Smooth muscle cell (in vitro differentiated cells): Measurements from ENCODE around the gene ACO1. TPM values are rescaled to one million over a fixed set of nuclear protein-coding genes. Genes with fewer than 3 reads are reported as not detected.

Experiments
- DNase-seq: peaks from one replicate; lab custom pipeline; 2025; ENCODE audit not compliant: unreplicated experiment; lab: John Stamatoyannopoulos, UW
- H2AFZ ChIP-seq: fragments of 200-600 bp; sonication (generic); 2 replicates; pipeline ENCODE4 v1.6.0; 2016; ENCODE audit warnings: antibody characterized with exemption, low read depth, mild to moderate bottlenecking
- H3F3A ChIP-seq: fragments of 200-600 bp; sonication (generic); 2 replicates; pipeline ENCODE4 v1.6.0; 2017; ENCODE audit warnings: antibody characterized with exemption, low read depth
- H3K27ac ChIP-seq: fragments of 200-600 bp; sonication (generic); 2 replicates; pipeline ENCODE4 v1.5.1; 2016; ENCODE audit warnings: low read depth, mild to moderate bottlenecking
- H3K27me3 ChIP-seq: fragments of 200-600 bp; sonication (generic); 2 replicates; pipeline ENCODE4 v1.6.1; 2016; ENCODE audit warnings: low read depth, mild to moderate bottlenecking
- H3K36me3 ChIP-seq: fragments of 200-600 bp; sonication (generic); 2 replicates; pipeline ENCODE4 v1.5.1; 2016; ENCODE audit warnings: low read depth
- H3K4me1 ChIP-seq: fragments of 200-600 bp; sonication (generic); 2 replicates; pipeline ENCODE4 v1.5.1; 2016; ENCODE audit warnings: low read depth
- H3K4me2 ChIP-seq: fragments of 200-600 bp; sonication (generic); 2 replicates; pipeline ENCODE4 v1.6.0; 2016; ENCODE audit warnings: mild to moderate bottlenecking
- H3K4me3 ChIP-seq: fragments of 200-600 bp; sonication (generic); 2 replicates; pipeline ENCODE4 v1.5.1; 2016; ENCODE audit warnings: mild to moderate bottlenecking
- H3K79me2 ChIP-seq: fragments of 200-600 bp; sonication (generic); 2 replicates; pipeline ENCODE4 v1.6.0; 2016; ENCODE audit warnings: low read depth, mild to moderate bottlenecking
- H3K9ac ChIP-seq: fragments of 200-600 bp; sonication (generic); 2 replicates; pipeline ENCODE4 v1.6.0; 2016; ENCODE audit warnings: low read depth
- H3K9me3 ChIP-seq: fragments of 200-600 bp; sonication (generic); replicated peaks from 2 replicates; pipeline ENCODE4 v1.5.1; 2016; ENCODE audit warnings: low read depth
- H4K20me1 ChIP-seq: fragments of 200-600 bp; sonication (generic); 2 replicates; pipeline ENCODE4 v1.6.0; 2016; ENCODE audit warnings: low read depth
- WGBS: methylation state at CpG from one replicate; pipeline ENCODE4 v1.1.7; 2016; ENCODE audit warnings: low lambda C conversion rate; 5-methylcytosine and 5-hydroxymethylcytosine counted together
- polyA plus RNA-seq: library from polyadenylated mRNA; unstranded; fragments of >200 nt; fragmentation: Nextera tagmentation; extraction: Ambion mirVana; gene quantifications from 2 replicates; pipeline ENCODE4 v1.2.1, GENCODE V29; 2016
- total RNA-seq: library from RNA; depleted of rRNA; stranded (reverse); fragments of >200 nt; gene quantifications from 2 replicates; pipeline ENCODE4 v1.2.3, GENCODE V29; 2014
- TF ChIP-seq, protein P1 (sequence below): fragments of 200-600 bp; sonication (generic); IDR thresholded peaks from 2 replicates; pipeline ENCODE4 v1.5.1; 2017; ENCODE audit warnings: borderline replicate concordance, mild to moderate bottlenecking, antibody characterized with exemption; ENCODE audit not compliant: insufficient read depth, poor library complexity, severe bottlenecking

ACO1 gene
- total and polyA plus RNA-seq, 2 experiments from 2014 or later, result 72.3 to 74.4 TPM

DNA sequence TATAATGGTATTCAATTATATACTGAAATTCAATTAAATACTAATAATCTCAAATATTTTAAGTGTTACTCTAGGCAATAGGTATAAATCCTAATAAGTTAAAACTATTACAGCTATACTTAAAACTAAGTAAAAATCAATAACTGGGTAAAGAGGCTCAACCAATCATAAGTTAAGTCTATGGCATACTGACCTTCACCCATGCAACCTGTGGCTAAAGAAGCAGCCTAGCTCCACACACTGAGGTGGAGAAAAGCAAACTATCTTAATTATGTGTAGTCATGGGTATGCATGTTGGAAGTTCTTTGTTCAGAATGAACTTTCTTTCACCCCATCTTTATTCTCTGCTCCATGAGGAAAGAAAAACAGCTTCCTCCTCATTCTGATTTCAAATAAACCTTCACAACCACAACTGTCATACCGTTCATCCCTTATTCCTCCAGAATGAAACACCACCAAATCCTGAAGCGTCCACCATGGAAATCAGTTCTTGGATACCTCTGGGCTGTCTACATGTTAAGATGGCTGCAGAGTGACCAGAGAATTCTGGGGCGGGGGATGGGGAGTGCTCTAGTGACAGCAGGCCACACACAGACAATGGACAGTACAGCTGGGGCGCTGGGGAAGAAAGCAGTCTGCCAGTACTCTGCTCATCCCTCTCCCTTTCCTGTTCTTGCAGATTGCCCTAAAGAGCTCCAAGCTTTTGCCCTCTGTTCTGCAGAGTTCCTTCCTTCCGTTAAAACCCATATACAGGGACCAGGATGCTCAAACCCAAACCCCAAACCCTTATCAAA is 79.3 kb downstream of the ACO1 start:
- Histone ChIP-seq H3K27me3 (no peaks in the 10 kb centered on the region), H3K4me1 (no peaks in the 10 kb centered on the region), H3K36me3 (no peaks in the 10 kb centered on the region), H4K20me1 (no peaks in the 10 kb centered on the region), H3K4me3 (no peak overlapping the region), H3K9ac (no peak overlapping the region), H3K9me3 (no peaks in the 10 kb centered on the region), H3K4me2 (no peak overlapping the region), H3K79me2 (no peaks in the 10 kb centered on the region), H3K27ac (no peak overlapping the region), H3F3A (no peaks in the 10 kb centered on the region), H2AFZ (no peak overlapping the region)
- no peak for DNase-seq
- TF ChIP-seq, protein P1, sequence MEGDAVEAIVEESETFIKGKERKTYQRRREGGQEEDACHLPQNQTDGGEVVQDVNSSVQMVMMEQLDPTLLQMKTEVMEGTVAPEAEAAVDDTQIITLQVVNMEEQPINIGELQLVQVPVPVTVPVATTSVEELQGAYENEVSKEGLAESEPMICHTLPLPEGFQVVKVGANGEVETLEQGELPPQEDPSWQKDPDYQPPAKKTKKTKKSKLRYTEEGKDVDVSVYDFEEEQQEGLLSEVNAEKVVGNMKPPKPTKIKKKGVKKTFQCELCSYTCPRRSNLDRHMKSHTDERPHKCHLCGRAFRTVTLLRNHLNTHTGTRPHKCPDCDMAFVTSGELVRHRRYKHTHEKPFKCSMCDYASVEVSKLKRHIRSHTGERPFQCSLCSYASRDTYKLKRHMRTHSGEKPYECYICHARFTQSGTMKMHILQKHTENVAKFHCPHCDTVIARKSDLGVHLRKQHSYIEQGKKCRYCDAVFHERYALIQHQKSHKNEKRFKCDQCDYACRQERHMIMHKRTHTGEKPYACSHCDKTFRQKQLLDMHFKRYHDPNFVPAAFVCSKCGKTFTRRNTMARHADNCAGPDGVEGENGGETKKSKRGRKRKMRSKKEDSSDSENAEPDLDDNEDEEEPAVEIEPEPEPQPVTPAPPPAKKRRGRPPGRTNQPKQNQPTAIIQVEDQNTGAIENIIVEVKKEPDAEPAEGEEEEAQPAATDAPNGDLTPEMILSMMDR, result no peak
- 94% methylated on average over 5 of the region's 5 CpGs for WGBS

DNA sequence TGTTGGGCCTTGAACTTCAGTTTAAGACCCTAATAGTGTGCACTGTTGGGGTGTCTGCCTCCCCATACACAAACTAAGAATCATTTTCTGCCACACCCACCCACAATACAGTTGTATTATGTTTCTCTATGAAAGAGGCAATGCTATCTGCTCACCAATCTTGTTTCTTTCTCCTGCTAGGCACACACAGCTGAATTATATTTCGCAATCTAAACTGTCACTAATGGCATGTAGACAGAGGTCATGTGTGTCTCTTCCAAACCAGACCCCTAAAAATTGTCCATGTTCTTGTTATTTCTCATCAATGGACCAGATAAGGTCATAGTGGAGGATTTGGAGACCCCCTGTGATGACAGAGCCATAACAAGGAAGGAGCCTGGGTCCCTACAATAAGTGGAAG is 84.3 kb downstream of the ACO1 start:
- DNase-seq, result no peak
- TF ChIP-seq, protein P1, result no peak
- H3K4me2 ChIP-seq, result no peak overlapping the region
- 100% methylated on average over 1 of the region's 1 CpG for WGBS
- H4K20me1 ChIP-seq, result no peaks in the 10 kb centered on the region
- no peak overlapping the region for H3K27ac ChIP-seq
- no peak overlapping the region for H3K4me3 ChIP-seq
- H3K27me3 ChIP-seq, result no peaks in the 10 kb centered on the region
- H3K79me2 ChIP-seq, result no peaks in the 10 kb centered on the region
- H2AFZ ChIP-seq, result no peak overlapping the region
- no peaks in the 10 kb centered on the region for H3K4me1 ChIP-seq
- H3K36me3 ChIP-seq, result no peaks in the 10 kb centered on the region
- H3K9me3 ChIP-seq, result no peaks in the 10 kb centered on the region
- H3K9ac ChIP-seq, result no peak overlapping the region
- H3F3A ChIP-seq, result no peaks in the 10 kb centered on the region

DNA sequence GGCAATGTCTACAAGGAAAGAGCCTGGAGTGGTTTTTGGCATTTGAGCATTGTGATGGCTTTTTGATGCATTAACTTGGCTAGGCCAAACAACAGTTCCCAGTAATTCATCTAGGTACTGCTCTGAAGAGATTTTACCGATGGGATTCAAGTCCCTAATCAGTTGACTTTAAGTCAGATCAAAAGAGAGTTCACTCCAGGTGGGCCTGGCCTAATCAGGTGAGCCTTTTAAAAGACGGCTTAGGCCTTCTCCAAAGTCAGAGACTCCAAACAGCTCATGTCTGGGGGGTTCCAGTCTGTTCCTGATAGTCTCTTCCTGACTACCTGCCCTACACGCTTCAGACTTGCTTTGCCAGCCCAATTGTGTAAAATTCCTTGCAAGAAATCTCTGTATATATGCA is 87.9 kb downstream of the ACO1 start:
- TF ChIP-seq, protein P1, result no peak
- H3K36me3 ChIP-seq, result peaks cover 3% of the 10 kb centered on the region
- no peak overlapping the region for H3K4me2 ChIP-seq
- H3K4me3 ChIP-seq, result no peak overlapping the region
- no peak overlapping the region for H3K9ac ChIP-seq
- no peaks in the 10 kb centered on the region for H4K20me1 ChIP-seq
- H3K9me3 ChIP-seq, result no peaks in the 10 kb centered on the region
- H3K27ac ChIP-seq, result no peak overlapping the region
- no peak for DNase-seq
- H3K27me3 ChIP-seq, result no peaks in the 10 kb centered on the region
- 90% methylated on average over 3 of the region's 3 CpGs for WGBS
- H3K79me2 ChIP-seq, result no peaks in the 10 kb centered on the region
- no peaks in the 10 kb centered on the region for H3K4me1 ChIP-seq
- H3F3A ChIP-seq, result no peaks in the 10 kb centered on the region
- no peak overlapping the region for H2AFZ ChIP-seq

DNA sequence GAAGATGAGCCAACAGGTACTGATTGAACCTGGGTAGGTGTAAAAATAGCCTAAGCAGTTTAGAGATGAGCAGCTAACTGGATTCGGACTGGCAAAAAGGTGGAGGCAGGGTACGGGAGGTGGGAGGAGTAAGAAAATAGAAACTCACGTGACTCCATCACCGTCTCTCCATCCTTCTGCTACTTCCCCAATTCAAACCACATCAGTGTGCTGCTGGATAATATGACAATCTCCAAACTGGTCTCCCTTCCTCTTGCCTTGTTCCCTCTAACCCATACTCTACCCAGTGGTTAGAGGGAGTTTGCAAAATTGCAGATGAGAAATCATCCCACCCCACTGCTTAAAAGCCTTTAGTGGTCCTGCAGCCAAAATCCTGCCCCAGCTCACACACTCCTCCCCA is 98.9 kb downstream of the ACO1 start:
- Histone ChIP-seq H3K36me3 (peaks cover 4% of the 10 kb centered on the region), H3K9me3 (no peaks in the 10 kb centered on the region), H3K79me2 (no peaks in the 10 kb centered on the region), H3K4me1 (no peaks in the 10 kb centered on the region), H2AFZ (no peak overlapping the region), H4K20me1 (no peaks in the 10 kb centered on the region), H3K4me2 (no peak overlapping the region), H3K4me3 (no peak overlapping the region), H3K27me3 (no peaks in the 10 kb centered on the region), H3K9ac (no peak overlapping the region), H3K27ac (no peak overlapping the region), H3F3A (no peaks in the 10 kb centered on the region)
- WGBS, result 97% methylated on average over 4 of the region's 4 CpGs
- TF ChIP-seq, protein P1, result no peak
- DNase-seq, result no peak
